HG02588 (cell line): ENCODE results near the gene MICB.
"Not testable (repeated sequence)": the region's sequence is repeated elsewhere in the genome, so short reads cannot be mapped to it uniquely, and the experiment has no call there.

ENCODE experiments used
- ATAC-seq: cut with Tn5 transposase; IDR thresholded peaks from one replicate; pipeline ENCODE4 v1.9.1; 2021; ENCODE audit warnings: mild to moderate bottlenecking, moderate library complexity; ENCODE audit not compliant: unreplicated experiment

Gene MICB

GRCh38 chr6:31497531-31498476, at the start of gene MICB:
TSS of gene MICB (plus strand) at chr6:31498145. CDS start at chr6:31498194, 49 bp downstream.
- ATAC-seq = peak; percentile 62

- ATAC-seq = no peak
Measured at GRCh38 chr6:31450751-31451150, 47.2 kb upstream of the MICB start.

- no peak for ATAC-seq
Measured at GRCh38 chr6:31452859-31453258, 45.1 kb upstream of the MICB start.

- ATAC-seq = no peak
Measured at GRCh38 chr6:31453259-31453658, 44.7 kb upstream of the MICB start.

- ATAC-seq = not testable (repeated sequence)
Measured at GRCh38 chr6:31459864-31460263, 38.1 kb upstream of the MICB start.

- ATAC-seq = no peak
Measured at GRCh38 chr6:31460361-31461025, 37.5 kb upstream of the MICB start.

GRCh38 chr6:31462026-31462963, 35.6 kb upstream of the MICB start:
- ATAC-seq = no peak

- peak; percentile 81 for ATAC-seq
Measured at GRCh38 chr6:31462964-31463870, 34.7 kb upstream of the MICB start.

- no peak for ATAC-seq
Measured at GRCh38 chr6:31464252-31465184, 33.4 kb upstream of the MICB start.

GRCh38 chr6:31465185-31465536, 32.8 kb upstream of the MICB start:
- no peak for ATAC-seq

GRCh38 chr6:31465718-31466117, 32.2 kb upstream of the MICB start:
- ATAC-seq = no peak

- no peak for ATAC-seq
Measured at GRCh38 chr6:31466466-31466865, 31.5 kb upstream of the MICB start.

- no peak for ATAC-seq
Measured at GRCh38 chr6:31467151-31467550, 30.8 kb upstream of the MICB start.

- ATAC-seq = no peak
Measured at GRCh38 chr6:31468311-31468710, 29.6 kb upstream of the MICB start.

GRCh38 chr6:31470801-31471200, 27.1 kb upstream of the MICB start:
- ATAC-seq = no peak

GRCh38 chr6:31471711-31472110, 26.2 kb upstream of the MICB start:
- no peak for ATAC-seq

GRCh38 chr6:31472259-31472658, 25.7 kb upstream of the MICB start:
- ATAC-seq = no peak

- no peak for ATAC-seq
Measured at GRCh38 chr6:31473244-31473643, 24.7 kb upstream of the MICB start.
